GM19455 (cell line): ENCODE data around the gene ZNF273.
"Not testable (repeated sequence)": the region's sequence is repeated elsewhere in the genome, so short reads cannot be mapped to it uniquely, and the experiment has no call there.

Source experiments
- ATAC-seq: cut with Tn5 transposase; IDR thresholded peaks from one replicate; pipeline ENCODE4 v1.9.1; 2021; ENCODE audit not compliant: unreplicated experiment

The ZNF273 gene

GRCh38 chr7:64902806-64903721, at the start of gene ZNF273:
Gene ZNF273 (plus strand): TSS chr7:64903273. CDS start chr7:64903318, 45 bp downstream.
- peak; percentile 99 for ATAC-seq

GRCh38 chr7:64853679-64854078, 49.4 kb upstream of the ZNF273 start:
- ATAC-seq = no peak

- no peak for ATAC-seq
These were observed 48.1 kb upstream of the ZNF273 start for GRCh38 chr7:64854969-64855368.

GRCh38 chr7:64863021-64863420, 40.1 kb upstream of the ZNF273 start:
- ATAC-seq = no peak

GRCh38 chr7:64863530-64863929, 39.5 kb upstream of the ZNF273 start:
- ATAC-seq = not testable (repeated sequence)

GRCh38 chr7:64863969-64864368, 39.1 kb upstream of the ZNF273 start:
- no peak for ATAC-seq

- no peak for ATAC-seq
These were observed 35.1 kb upstream of the ZNF273 start for GRCh38 chr7:64867863-64868440.

GRCh38 chr7:64868499-64868898, 34.6 kb upstream of the ZNF273 start:
- no peak for ATAC-seq

GRCh38 chr7:64869121-64869725, 33.9 kb upstream of the ZNF273 start:
- no peak for ATAC-seq

GRCh38 chr7:64869912-64870562, 33.0 kb upstream of the ZNF273 start:
- no peak for ATAC-seq

- no peak for ATAC-seq
These were observed 32.4 kb upstream of the ZNF273 start for GRCh38 chr7:64870656-64871055.

- ATAC-seq = no peak
These were observed 31.3 kb upstream of the ZNF273 start for GRCh38 chr7:64871761-64872160.

- ATAC-seq = no peak
These were observed 30.5 kb upstream of the ZNF273 start for GRCh38 chr7:64872351-64873154.

GRCh38 chr7:64873155-64873500, 29.9 kb upstream of the ZNF273 start:
- ATAC-seq = no peak

GRCh38 chr7:64873517-64873916, 29.6 kb upstream of the ZNF273 start:
- no peak for ATAC-seq

- no peak for ATAC-seq
These were observed 29.0 kb upstream of the ZNF273 start for GRCh38 chr7:64874114-64874513.

GRCh38 chr7:64874562-64875250, 28.4 kb upstream of the ZNF273 start:
- no peak for ATAC-seq

- no peak for ATAC-seq
These were observed 27.8 kb upstream of the ZNF273 start for GRCh38 chr7:64875258-64875657.

- no peak for ATAC-seq
These were observed 27.2 kb upstream of the ZNF273 start for GRCh38 chr7:64875658-64876406.
